Measurements from ENCODE around the gene CMTM6.

GRCh38 chr3:32495609-32496008 lies 7.0 kb downstream of the CMTM6 start:
- TF ChIP-seq SP1 (IDR thresholded peaks at IDR 0.05; ENCODE audit: low read depth, low read length): no peak
- no peak for TF ChIP-seq CTCF (IDR thresholded peaks at IDR 0.05; ENCODE audit: control extremely low read depth in 1 of 3, insufficient read depth in 1 of 3, low read depth in 1 of 3, low read length in 3 of 3)
- TF ChIP-seq NANOG (IDR thresholded peaks at IDR 0.05; ENCODE audit: insufficient read depth, low read depth, low read length, poor library complexity, severe bottlenecking): no peak
- TF ChIP-seq PHF8 (conservative IDR thresholded peaks at IDR 0.05; ENCODE audit: low read depth, low read length): no peak
- no peak for TF ChIP-seq POLR2A (IDR thresholded peaks at IDR 0.05; ENCODE audit: control extremely low read depth in 1 of 2, low read depth in 2 of 2, low read length in 2 of 2)
- no peak for TF ChIP-seq SIN3A (conservative IDR thresholded peaks at IDR 0.05 in 1 of 2, IDR thresholded peaks at IDR 0.05 in 1 of 2; ENCODE audit: low read depth in 1 of 2, low read length in 2 of 2)

All from H1 (cell line).